ENCODE data around the gene MAGI3. TPM values are rescaled to one million over a fixed set of nuclear protein-coding genes. Genes with fewer than 3 reads are reported as not detected.

MAGI3 gene
- total RNA-seq = 37.8 TPM

DNA sequence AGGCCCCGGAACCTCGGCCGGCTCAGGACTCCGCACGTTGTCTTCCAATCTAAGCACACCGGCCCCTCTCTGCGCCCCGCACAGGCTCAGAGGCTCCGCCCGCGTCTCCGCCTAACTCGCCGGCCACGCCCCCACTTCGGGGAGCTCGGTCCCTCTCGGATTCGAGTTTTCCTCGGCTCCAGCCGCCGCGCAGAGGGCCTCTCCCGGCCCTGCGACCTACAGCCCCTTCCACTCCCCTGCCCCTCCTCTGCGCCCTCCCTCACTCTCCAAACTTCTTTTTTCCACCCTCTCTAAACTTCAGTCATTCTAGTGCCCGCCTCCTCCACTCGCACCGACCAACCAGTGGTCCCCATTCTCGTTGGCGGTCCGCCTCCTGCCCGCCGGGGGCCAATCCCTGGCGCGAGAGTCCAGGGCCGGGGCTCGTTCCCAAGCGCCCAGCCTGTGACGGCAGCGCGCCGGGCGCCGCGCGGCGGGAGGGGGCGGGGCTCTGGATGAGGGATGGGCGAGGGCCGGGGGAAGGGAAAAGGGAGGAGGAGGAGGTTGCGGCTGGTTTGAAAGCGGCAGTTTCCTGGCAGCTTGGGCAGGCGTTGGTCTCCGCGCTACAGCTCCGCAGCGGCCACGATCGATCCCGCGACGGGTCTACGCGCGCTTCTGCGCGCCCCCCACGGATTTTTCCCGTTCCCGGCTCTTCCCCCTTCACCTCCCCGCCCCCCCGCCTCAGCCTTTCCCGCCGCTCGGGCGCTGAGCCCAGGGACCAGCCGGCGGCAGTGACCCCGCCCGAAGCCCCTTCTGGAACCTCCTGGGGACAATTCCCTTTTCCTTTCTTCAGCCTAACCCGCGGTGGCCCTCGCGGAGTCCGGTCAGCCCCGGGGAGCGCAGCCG lies at the start of gene MAGI3:
Gene MAGI3, plus strand, starts transcription at position 563 of the 882 bp plus-strand sequence. CDS start 519 bp downstream, outside the sequence.

Small RNA genes lying within 50 kb of the gene (small RNA-seq; reads per million reads assigned to genes)
- gene MTND5P20 = not detected

All from diencephalon (tissue), 1 donor.